Stimulated activated CD4-positive, alpha-beta T cell treated with anti-CD3 and anti-CD28 coated beads, Interleukin-4, amount 100 ng/mL, for 4 hours (primary cell): ENCODE measurements around the gene PDZRN3.

ENCODE experiments used
- DNase-seq, 2 experiments: peaks; one replicate each; pipeline ENCODE4 v3.0.0-alpha.2; 2020

PDZRN3 gene

GRCh38 chr3:73379465-73379864 is 245.3 kb downstream of the PDZRN3 start:
- DNase-seq, result no peak

GRCh38 chr3:73378207-73378606 is 246.5 kb downstream of the PDZRN3 start:
- no peak for DNase-seq

GRCh38 chr3:73365756-73366397 is 258.9 kb downstream of the PDZRN3 start:
- DNase-seq, result no peak

- DNase-seq, result no peak
These were observed 260.2 kb downstream of the PDZRN3 start for GRCh38 chr3:73364517-73364916.

GRCh38 chr3:73363093-73363492 is 261.6 kb downstream of the PDZRN3 start:
- no peak for DNase-seq

- DNase-seq, result no peak
These were observed 263.1 kb downstream of the PDZRN3 start for GRCh38 chr3:73361591-73361990.

GRCh38 chr3:73353649-73354217 is 271.0 kb downstream of the PDZRN3 start:
- no peak for DNase-seq

GRCh38 chr3:73352841-73353645 is 271.7 kb downstream of the PDZRN3 start:
- DNase-seq, result no peak

- DNase-seq, result no peak
These were observed 273.2 kb downstream of the PDZRN3 start for GRCh38 chr3:73351423-73352071.

GRCh38 chr3:73350996-73351395 is 273.7 kb downstream of the PDZRN3 start:
- DNase-seq, result no peak

GRCh38 chr3:73349657-73350056 is 275.1 kb downstream of the PDZRN3 start:
- DNase-seq, result no peak

GRCh38 chr3:73342077-73342476 is 282.7 kb downstream of the PDZRN3 start:
- no peak for DNase-seq

GRCh38 chr3:73341272-73341935 is 283.3 kb downstream of the PDZRN3 start:
- no peak for DNase-seq

- DNase-seq, result no peak
These were observed 292.2 kb downstream of the PDZRN3 start for GRCh38 chr3:73332558-73332957.
